SKM-1 (cell line): ENCODE results near the gene FIP1L1.

Source experiments
- DNase-seq: peaks from one replicate; lab custom pipeline; 2025; ENCODE audit not compliant: unreplicated experiment; lab: John Stamatoyannopoulos, UW

Gene FIP1L1

GRCh38 chr4:53499791-53500190, 122.3 kb downstream of the FIP1L1 start:
- DNase-seq, result no peak

- DNase-seq, result no peak
These were observed 123.1 kb downstream of the FIP1L1 start for GRCh38 chr4:53500546-53500945.

GRCh38 chr4:53501561-53501960, 124.1 kb downstream of the FIP1L1 start:
- no peak for DNase-seq

GRCh38 chr4:53502094-53502493, 124.7 kb downstream of the FIP1L1 start:
- no peak for DNase-seq

- DNase-seq, result no peak
These were observed 128.5 kb downstream of the FIP1L1 start for GRCh38 chr4:53505947-53506346.

- DNase-seq, result no peak
These were observed 129.6 kb downstream of the FIP1L1 start for GRCh38 chr4:53507058-53507457.

GRCh38 chr4:53507671-53508286, 130.3 kb downstream of the FIP1L1 start:
- no peak for DNase-seq

GRCh38 chr4:53508446-53508845, 131.0 kb downstream of the FIP1L1 start:
- no peak for DNase-seq

- no peak for DNase-seq
These were observed 132.9 kb downstream of the FIP1L1 start for GRCh38 chr4:53510321-53510720.
